ENCODE measurements around the gene U2AF1L4.

GRCh38 chr19:35715981-35716800, 29.0 kb downstream of the U2AF1L4 start:
- no peak for TF ChIP-seq CTCF (IDR thresholded peaks at IDR 0.05)
- TF ChIP-seq POLR2AphosphoS5 (IDR thresholded peaks at IDR 0.05), result no peak
- no peak for TF ChIP-seq POLR2A (IDR thresholded peaks at IDR 0.05)
- no peak for TF ChIP-seq EP300 (IDR thresholded peaks at IDR 0.05)

Measured in sigmoid colon (tissue), 4 donors.